ENCODE results near the gene MGAT4A. TPM values are rescaled to one million over a fixed set of nuclear protein-coding genes. Genes with fewer than 3 reads are reported as not detected.

Gene MGAT4A
- total and polyA plus RNA-seq, 10 of the 15 experiments (the other 5 are each of a cell fraction or from before 2014, with no cell fraction given), result 4.3 to 23.4 (median 13.6) TPM

DNA sequence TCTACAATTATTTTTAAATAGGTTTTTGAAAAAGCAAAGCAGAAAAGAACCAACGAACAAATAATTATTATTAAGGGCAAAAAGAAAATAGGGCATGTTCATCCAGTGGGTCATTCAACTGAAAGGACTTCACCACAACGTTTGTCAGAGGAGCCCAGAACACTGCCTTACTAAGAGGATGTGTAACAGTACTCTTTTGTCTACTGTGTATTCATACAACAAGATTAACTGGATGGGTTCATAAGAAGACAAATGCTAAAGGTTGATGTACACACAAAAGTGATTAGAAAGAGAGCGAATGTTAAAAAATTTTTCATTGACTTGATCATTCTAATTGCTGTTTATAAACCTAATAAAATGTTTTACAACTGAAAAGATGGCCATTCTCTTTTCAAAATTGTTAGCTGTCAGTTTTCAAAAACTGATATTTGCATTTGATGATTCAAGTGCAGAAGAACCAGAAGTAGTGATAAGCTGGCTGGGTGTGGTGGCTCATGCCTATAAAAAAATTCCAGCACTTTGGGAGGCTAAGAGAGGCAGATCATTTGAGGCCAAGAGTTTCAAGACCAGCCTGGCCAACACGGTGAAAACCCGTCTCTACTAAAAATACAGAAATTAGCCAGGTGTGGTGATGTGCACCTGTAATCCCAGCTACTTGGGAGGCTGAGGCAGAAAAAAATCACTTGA lies 33.1 kb downstream of the MGAT4A start:
- Histone ChIP-seq H3K36me3 (ENCODE audit: control insufficient read depth in 2 of 2, insufficient read depth in 2 of 2, low read length in 1 of 2) (no peaks in the 10 kb centered on the region), H3K4me1 (ENCODE audit: control insufficient read depth, insufficient read depth, low read length) (no peaks in the 10 kb centered on the region), H3K9ac (ENCODE audit: control insufficient read depth, insufficient read depth, low read length) (no peak overlapping the region), H3K9me3 (replicated peaks; ENCODE audit: control insufficient read depth, insufficient read depth, low read length) (no peaks in the 10 kb centered on the region), H3K79me2 (ENCODE audit: control insufficient read depth, insufficient read depth, low read length) (no peaks in the 10 kb centered on the region), H4K20me1 (ENCODE audit: control insufficient read depth, insufficient read depth) (no peaks in the 10 kb centered on the region), H2AFZ (ENCODE audit: control insufficient read depth, low read depth, low read length) (no peak overlapping the region), H3K27me3 (replicated peaks in 1 of 2; ENCODE audit: control insufficient read depth in 2 of 2, insufficient read depth in 2 of 2, low read length in 1 of 2) (no peaks in the 10 kb centered on the region), H3K27ac (ENCODE audit: control insufficient read depth, insufficient read depth) (no peak overlapping the region), H3K4me2 (ENCODE audit: control insufficient read depth, insufficient read depth) (no peak overlapping the region), H3K4me3 (no peak overlapping the region)
- RAD21 ChIA-PET (ENCODE audit: unreplicated experiment), result no interaction called here
- TF ChIP-seq, protein P1, sequence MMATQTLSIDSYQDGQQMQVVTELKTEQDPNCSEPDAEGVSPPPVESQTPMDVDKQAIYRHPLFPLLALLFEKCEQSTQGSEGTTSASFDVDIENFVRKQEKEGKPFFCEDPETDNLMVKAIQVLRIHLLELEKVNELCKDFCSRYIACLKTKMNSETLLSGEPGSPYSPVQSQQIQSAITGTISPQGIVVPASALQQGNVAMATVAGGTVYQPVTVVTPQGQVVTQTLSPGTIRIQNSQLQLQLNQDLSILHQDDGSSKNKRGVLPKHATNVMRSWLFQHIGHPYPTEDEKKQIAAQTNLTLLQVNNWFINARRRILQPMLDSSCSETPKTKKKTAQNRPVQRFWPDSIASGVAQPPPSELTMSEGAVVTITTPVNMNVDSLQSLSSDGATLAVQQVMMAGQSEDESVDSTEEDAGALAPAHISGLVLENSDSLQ (IDR thresholded peaks at IDR 0.05), result no peak
- no peak for TF ChIP-seq SRF (IDR thresholded peaks at IDR 0.05; ENCODE audit: low read depth in 2 of 2, low read length in 2 of 2)
- TF ChIP-seq BCL3 (IDR thresholded peaks at IDR 0.05; ENCODE audit: borderline replicate concordance, insufficient read depth, low read depth, low read length, poor library complexity, severe bottlenecking), result no peak
- no peak for TF ChIP-seq RB1 (IDR thresholded peaks at IDR 0.05; ENCODE audit: borderline replicate concordance)
- TF ChIP-seq, protein P2, sequence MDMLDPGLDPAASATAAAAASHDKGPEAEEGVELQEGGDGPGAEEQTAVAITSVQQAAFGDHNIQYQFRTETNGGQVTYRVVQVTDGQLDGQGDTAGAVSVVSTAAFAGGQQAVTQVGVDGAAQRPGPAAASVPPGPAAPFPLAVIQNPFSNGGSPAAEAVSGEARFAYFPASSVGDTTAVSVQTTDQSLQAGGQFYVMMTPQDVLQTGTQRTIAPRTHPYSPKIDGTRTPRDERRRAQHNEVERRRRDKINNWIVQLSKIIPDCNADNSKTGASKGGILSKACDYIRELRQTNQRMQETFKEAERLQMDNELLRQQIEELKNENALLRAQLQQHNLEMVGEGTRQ (IDR thresholded peaks at IDR 0.05; ENCODE audit: borderline replicate concordance, low read depth, low read length), result no peak
- ATAC-seq (no peak), DNase-seq (ENCODE audit: low read depth, low spot score) (no peak), FAIRE-seq (no peak)
- CTCF ChIA-PET, result interaction anchor here (0.7 kb wide), 1 partner anchor 11 kb away, joined by 3 read pairs; no protein-coding TSS in a partner anchor
- POLR2A ChIA-PET, result interaction anchor here (1.4 kb wide), 1 partner anchor 10 kb away, joined by 5 read pairs; no protein-coding TSS in a partner anchor
- SMC1A ChIA-PET (ENCODE audit: uncharacterized antibody, unreplicated experiment), result interaction anchor here (1.3 kb wide), 1 partner anchor 9 kb away, joined by 5 read pairs; no protein-coding TSS in a partner anchor
- intact Hi-C loops (cut with micrococcal nuclease; ENCODE audit: unreplicated experiment) (no loop called here), in situ Hi-C loops (cut with MboI) (no loop called here)
- 24% methylated on average over 5 of the region's 5 CpGs for WGBS (ENCODE audit: insufficient coverage, insufficient replicate concordance, low lambda C conversion rate, missing lambda C conversion rate)
- no TSS peak for BruUV-seq (replicated peaks)

All from GM12878 (cell line).